ENCODE data around the gene GPR132.

DNA sequence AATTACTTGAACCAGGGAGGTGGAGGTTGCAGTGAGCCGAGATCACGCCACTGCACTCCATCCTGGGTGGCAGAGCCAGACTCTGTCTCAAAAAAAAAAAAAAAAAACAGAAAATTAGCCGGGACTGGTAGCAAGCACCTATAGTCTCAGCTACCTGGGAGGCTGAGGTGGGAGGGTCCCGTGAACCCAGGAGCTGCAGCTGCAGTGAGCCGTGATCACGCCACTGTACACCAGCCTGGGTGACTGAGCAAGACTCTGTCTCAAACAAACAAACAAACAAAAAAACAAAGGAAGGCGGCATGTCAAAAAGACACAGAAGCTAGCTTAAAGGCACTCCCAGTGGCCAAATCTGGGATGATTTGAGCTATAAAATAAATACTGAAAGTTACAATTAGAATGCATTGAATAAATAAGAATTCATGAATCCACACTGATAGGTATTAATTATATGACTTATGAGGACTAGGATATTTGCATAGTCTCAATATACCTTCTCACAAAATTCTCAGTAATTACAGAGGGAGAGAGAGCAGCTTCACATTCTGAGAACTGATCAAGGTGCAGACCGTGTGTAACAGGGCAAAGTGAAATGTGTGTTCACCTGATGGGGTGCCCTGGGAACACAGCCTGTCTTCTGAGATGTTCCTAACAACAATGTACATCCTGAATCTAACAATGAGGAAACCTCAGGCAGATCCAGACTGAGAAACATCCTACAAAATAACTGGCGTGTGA lies 42.7 kb upstream of the GPR132 start:
- TF ChIP-seq CTCF (IDR thresholded peaks at IDR 0.05) (no peak), POLR2AphosphoS5 (IDR thresholded peaks at IDR 0.05) (no peak), EP300 (IDR thresholded peaks at IDR 0.05) (no peak)
